DND-41 (cell line): Measurements from ENCODE around the gene KAZN.

Experiments used
- ATAC-seq: fragments of 200-7000 bp; cut with Tn5 transposase; 3 replicates; pipeline ENCODE4 v1.9.1; 2021; ENCODE audit warnings: low read depth; ENCODE audit not compliant: insufficient read depth
- DNase-seq: peaks from one replicate; pipeline ENCODE4 v3.0.0-alpha.2; 2020
- H2AFZ ChIP-seq: 2 replicates; pipeline ENCODE4 v1.6.0; 2012; ENCODE audit warnings: low read depth, low read length
- H3K27ac ChIP-seq: 2 replicates; pipeline ENCODE4 v1.5.1; 2012; ENCODE audit warnings: low read length, inconsistent platforms
- H3K27me3 ChIP-seq: fragments of 200-600 bp; sonication (generic); 2 replicates; pipeline ENCODE4 v1.6.0; 2012; ENCODE audit warnings: low read length, mild to moderate bottlenecking, inconsistent platforms; ENCODE audit not compliant: insufficient read depth, poor library complexity
- H3K36me3 ChIP-seq: 2 replicates; pipeline ENCODE4 v1.5.1; 2012; ENCODE audit warnings: low read length, inconsistent platforms; ENCODE audit not compliant: insufficient read depth
- H3K4me1 ChIP-seq: 2 replicates; pipeline ENCODE4 v1.5.1; 2012; ENCODE audit warnings: mild to moderate bottlenecking, low read length; ENCODE audit not compliant: insufficient read depth
- H3K4me2 ChIP-seq: 2 replicates; pipeline ENCODE4 v1.6.0; 2012; ENCODE audit warnings: mild to moderate bottlenecking, moderate library complexity, low read length, inconsistent platforms; ENCODE audit not compliant: insufficient read depth
- H3K4me3 ChIP-seq, 2 experiments: fragments of 200-600 bp in 1 of 2; shearing (Covaris generic) in 1 of 2; 2 replicates each; pipeline ENCODE4 v1.5.1; 2012 to 2016; ENCODE audit warnings: inconsistent platforms in 2 of 2, low read length in 2 of 2, mild to moderate bottlenecking in 2 of 2, low read depth in 1 of 2, moderate library complexity in 1 of 2
- H3K79me2 ChIP-seq: 2 replicates; pipeline ENCODE4 v1.6.0; 2012; ENCODE audit warnings: low read length, inconsistent platforms; ENCODE audit not compliant: insufficient read depth
- H3K9ac ChIP-seq: 2 replicates; pipeline ENCODE4 v1.6.0; 2012; ENCODE audit warnings: low read depth, mild to moderate bottlenecking, inconsistent platforms, low read length, moderate library complexity
- H3K9me3 ChIP-seq: 2 replicates; pipeline ENCODE4 v1.5.1; 2012; ENCODE audit warnings: low read length, moderate library complexity, mild to moderate bottlenecking, inconsistent platforms; ENCODE audit not compliant: insufficient read depth, severe bottlenecking
- H4K20me1 ChIP-seq: 2 replicates; pipeline ENCODE4 v1.6.0; 2012; ENCODE audit warnings: low read length; ENCODE audit not compliant: insufficient read depth
- CTCF ChIP-seq: IDR thresholded peaks from 2 replicates; pipeline ENCODE4 v1.5.1; 2012; ENCODE audit warnings: borderline replicate concordance, low read length, moderate library complexity, mild to moderate bottlenecking; ENCODE audit not compliant: poor library complexity, severe bottlenecking; ENCODE audit errors: extremely low read depth
- EZH2 ChIP-seq: IDR thresholded peaks from 3 replicates; pipeline ENCODE4 v1.6.1; 2012; ENCODE audit warnings: borderline replicate concordance, low read depth, mild to moderate bottlenecking, moderate library complexity, low read length, inconsistent platforms; ENCODE audit not compliant: severe bottlenecking

Gene KAZN

GRCh38 chr1:15065736-15066135 is 467.3 kb downstream of the KAZN start:
- Histone ChIP-seq H3K27ac (no peak overlapping the region), H3K4me3 (no peak overlapping the region), H4K20me1 (no peaks in the 10 kb centered on the region; the same call in 1 of the 2 replicates), H3K79me2 (no peaks in the 10 kb centered on the region), H3K4me2 (no peak overlapping the region), H3K9ac (no peak overlapping the region), H3K4me1 (peaks cover 13% of the 10 kb centered on the region), H3K36me3 (peaks cover 47% of the 10 kb centered on the region), H3K27me3 (no peaks in the 10 kb centered on the region), H3K9me3 (peaks cover 5% of the 10 kb centered on the region), H2AFZ (no peak overlapping the region)
- TF ChIP-seq CTCF: no peak
- TF ChIP-seq EZH2: no peak
- ATAC-seq (peak; percentile 41; the same call in 2 of the 3 replicates), DNase-seq (no peak)

GRCh38 chr1:15066191-15066590 is 467.7 kb downstream of the KAZN start:
- Histone ChIP-seq H3K4me2 (no peak overlapping the region), H3K4me1 (peaks cover 13% of the 10 kb centered on the region), H3K27me3 (no peaks in the 10 kb centered on the region), H3K9me3 (peaks cover 5% of the 10 kb centered on the region), H3K4me3 (no peak overlapping the region), H4K20me1 (no peaks in the 10 kb centered on the region; the same call in 1 of the 2 replicates), H2AFZ (no peak overlapping the region), H3K79me2 (no peaks in the 10 kb centered on the region), H3K36me3 (peaks cover 44% of the 10 kb centered on the region), H3K27ac (no peak overlapping the region), H3K9ac (no peak overlapping the region)
- ATAC-seq (peak; percentile 79), DNase-seq (peak; percentile 64)
- no peak for TF ChIP-seq EZH2
- no peak for TF ChIP-seq CTCF

- no peak for DNase-seq
- peaks cover 35% of the 10 kb centered on the region for H3K36me3 ChIP-seq
- H4K20me1 ChIP-seq: no peaks in the 10 kb centered on the region; the same call in 1 of the 2 replicates
- H3K4me1 ChIP-seq: peaks cover 13% of the 10 kb centered on the region
- H3K27ac ChIP-seq: no peak overlapping the region
- ATAC-seq: no peak
- H3K4me2 ChIP-seq: no peak overlapping the region
- H3K9ac ChIP-seq: no peak overlapping the region
- H2AFZ ChIP-seq: no peak overlapping the region
- H3K4me3 ChIP-seq: no peak overlapping the region
- H3K27me3 ChIP-seq: no peaks in the 10 kb centered on the region
- peaks cover 3% of the 10 kb centered on the region for H3K9me3 ChIP-seq
- H3K79me2 ChIP-seq: no peaks in the 10 kb centered on the region
- TF ChIP-seq EZH2: no peak
- no peak for TF ChIP-seq CTCF
Observed at GRCh38 chr1:15067148-15067547, 468.7 kb downstream of the KAZN start.

- no peak overlapping the region for H3K27ac ChIP-seq
- peaks cover 13% of the 10 kb centered on the region for H3K4me1 ChIP-seq
- H2AFZ ChIP-seq: no peak overlapping the region
- ATAC-seq (no peak), DNase-seq (no peak)
- peaks cover 27% of the 10 kb centered on the region for H3K36me3 ChIP-seq
- TF ChIP-seq EZH2 (no peak), CTCF (no peak)
- no peak overlapping the region for H3K4me3 ChIP-seq
- no peak overlapping the region for H3K4me2 ChIP-seq
- peaks cover 2% of the 10 kb centered on the region; the same call in 1 of the 2 replicates for H4K20me1 ChIP-seq
- H3K27me3 ChIP-seq: no peaks in the 10 kb centered on the region
- H3K9me3 ChIP-seq: no peaks in the 10 kb centered on the region
- no peaks in the 10 kb centered on the region for H3K79me2 ChIP-seq
- no peak overlapping the region for H3K9ac ChIP-seq
Observed at GRCh38 chr1:15068152-15068551, 469.7 kb downstream of the KAZN start.
